ENCODE results near the gene RIPOR1.

DNA sequence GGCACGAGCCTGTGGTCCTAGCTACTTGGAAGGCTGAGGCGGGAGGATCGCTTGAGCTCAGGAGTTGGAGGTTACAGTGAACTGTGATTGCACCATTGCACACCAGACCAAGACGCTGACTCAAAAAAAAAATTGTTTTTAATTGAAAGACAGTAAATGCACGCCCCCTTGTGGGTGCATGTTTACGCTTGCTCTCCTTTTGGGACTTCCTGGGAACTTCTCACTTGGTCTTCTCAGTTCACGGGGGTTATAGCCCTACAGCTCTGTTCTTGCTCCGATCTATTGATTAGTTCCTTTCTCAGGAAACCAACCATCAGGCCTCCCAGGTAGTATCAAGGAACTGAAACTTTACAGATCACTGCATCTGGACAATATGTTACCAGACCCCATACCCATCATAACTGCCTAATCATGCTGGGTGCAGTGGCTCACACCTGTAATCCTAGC is 14.2 kb upstream of the RIPOR1 start:
- TF ChIP-seq, protein P1, sequence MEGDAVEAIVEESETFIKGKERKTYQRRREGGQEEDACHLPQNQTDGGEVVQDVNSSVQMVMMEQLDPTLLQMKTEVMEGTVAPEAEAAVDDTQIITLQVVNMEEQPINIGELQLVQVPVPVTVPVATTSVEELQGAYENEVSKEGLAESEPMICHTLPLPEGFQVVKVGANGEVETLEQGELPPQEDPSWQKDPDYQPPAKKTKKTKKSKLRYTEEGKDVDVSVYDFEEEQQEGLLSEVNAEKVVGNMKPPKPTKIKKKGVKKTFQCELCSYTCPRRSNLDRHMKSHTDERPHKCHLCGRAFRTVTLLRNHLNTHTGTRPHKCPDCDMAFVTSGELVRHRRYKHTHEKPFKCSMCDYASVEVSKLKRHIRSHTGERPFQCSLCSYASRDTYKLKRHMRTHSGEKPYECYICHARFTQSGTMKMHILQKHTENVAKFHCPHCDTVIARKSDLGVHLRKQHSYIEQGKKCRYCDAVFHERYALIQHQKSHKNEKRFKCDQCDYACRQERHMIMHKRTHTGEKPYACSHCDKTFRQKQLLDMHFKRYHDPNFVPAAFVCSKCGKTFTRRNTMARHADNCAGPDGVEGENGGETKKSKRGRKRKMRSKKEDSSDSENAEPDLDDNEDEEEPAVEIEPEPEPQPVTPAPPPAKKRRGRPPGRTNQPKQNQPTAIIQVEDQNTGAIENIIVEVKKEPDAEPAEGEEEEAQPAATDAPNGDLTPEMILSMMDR (IDR thresholded peaks at IDR 0.05; ENCODE audit: insufficient read depth, low read length), result peak; percentile 72
- TF ChIP-seq POLR2AphosphoS5 (IDR thresholded peaks at IDR 0.05; ENCODE audit: low read depth) (no peak), GABPA (IDR thresholded peaks at IDR 0.05; ENCODE audit: low read depth) (no peak)
- TF ChIP-seq, protein P2, sequence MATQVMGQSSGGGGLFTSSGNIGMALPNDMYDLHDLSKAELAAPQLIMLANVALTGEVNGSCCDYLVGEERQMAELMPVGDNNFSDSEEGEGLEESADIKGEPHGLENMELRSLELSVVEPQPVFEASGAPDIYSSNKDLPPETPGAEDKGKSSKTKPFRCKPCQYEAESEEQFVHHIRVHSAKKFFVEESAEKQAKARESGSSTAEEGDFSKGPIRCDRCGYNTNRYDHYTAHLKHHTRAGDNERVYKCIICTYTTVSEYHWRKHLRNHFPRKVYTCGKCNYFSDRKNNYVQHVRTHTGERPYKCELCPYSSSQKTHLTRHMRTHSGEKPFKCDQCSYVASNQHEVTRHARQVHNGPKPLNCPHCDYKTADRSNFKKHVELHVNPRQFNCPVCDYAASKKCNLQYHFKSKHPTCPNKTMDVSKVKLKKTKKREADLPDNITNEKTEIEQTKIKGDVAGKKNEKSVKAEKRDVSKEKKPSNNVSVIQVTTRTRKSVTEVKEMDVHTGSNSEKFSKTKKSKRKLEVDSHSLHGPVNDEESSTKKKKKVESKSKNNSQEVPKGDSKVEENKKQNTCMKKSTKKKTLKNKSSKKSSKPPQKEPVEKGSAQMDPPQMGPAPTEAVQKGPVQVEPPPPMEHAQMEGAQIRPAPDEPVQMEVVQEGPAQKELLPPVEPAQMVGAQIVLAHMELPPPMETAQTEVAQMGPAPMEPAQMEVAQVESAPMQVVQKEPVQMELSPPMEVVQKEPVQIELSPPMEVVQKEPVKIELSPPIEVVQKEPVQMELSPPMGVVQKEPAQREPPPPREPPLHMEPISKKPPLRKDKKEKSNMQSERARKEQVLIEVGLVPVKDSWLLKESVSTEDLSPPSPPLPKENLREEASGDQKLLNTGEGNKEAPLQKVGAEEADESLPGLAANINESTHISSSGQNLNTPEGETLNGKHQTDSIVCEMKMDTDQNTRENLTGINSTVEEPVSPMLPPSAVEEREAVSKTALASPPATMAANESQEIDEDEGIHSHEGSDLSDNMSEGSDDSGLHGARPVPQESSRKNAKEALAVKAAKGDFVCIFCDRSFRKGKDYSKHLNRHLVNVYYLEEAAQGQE (IDR thresholded peaks at IDR 0.05; ENCODE audit: insufficient replicate concordance, low read depth), result no peak
